Panc1 (cell line): Measurements from ENCODE around the gene PPFIA4.

Experiments used
- CTCF ChIP-seq: fragments of 450-650 bp; IDR thresholded peaks from 2 replicates; pipeline ENCODE4 v1.5.1; 2017; ENCODE audit warnings: mild to moderate bottlenecking
- POLR2AphosphoS5 ChIP-seq: IDR thresholded peaks from 2 replicates; pipeline ENCODE4 v1.6.1; 2012; ENCODE audit warnings: mild to moderate bottlenecking, low read depth, low read length, moderate library complexity
- REST ChIP-seq, 2 experiments: IDR thresholded peaks; 2 replicates each; pipeline ENCODE4 v1.6.1; 2011 to 2012; ENCODE audit warnings: low read depth in 2 of 2, control low read depth in 1 of 2, low read length in 1 of 2, mild to moderate bottlenecking in 1 of 2, moderate library complexity in 1 of 2; ENCODE audit not compliant: insufficient read depth in 1 of 2
- SIN3A ChIP-seq: IDR thresholded peaks from 2 replicates; pipeline ENCODE4 v1.6.1; 2012; ENCODE audit warnings: low read depth, mild to moderate bottlenecking, low read length, moderate library complexity, borderline replicate concordance; ENCODE audit not compliant: insufficient read depth
- TCF7L2 ChIP-seq: IDR thresholded peaks from 2 replicates; pipeline ENCODE4 v1.6.1; 2011; ENCODE audit warnings: mild to moderate bottlenecking, low read depth, low read length, inconsistent platforms

GRCh38 chr1:203063287-203063686, 37.0 kb downstream of the PPFIA4 start:
- no peak for TF ChIP-seq CTCF
- TF ChIP-seq POLR2AphosphoS5, result no peak
- no peak for TF ChIP-seq TCF7L2
- TF ChIP-seq SIN3A, result no peak
- TF ChIP-seq REST (IDR thresholded peaks at IDR 0.05; ENCODE audit: insufficient read depth in 1 of 2, low read depth in 2 of 2, low read length in 1 of 2), result no peak
